ENCODE data around the gene ZNF197. TPM values are rescaled to one million over a fixed set of nuclear protein-coding genes. Genes with fewer than 3 reads are reported as not detected.

Gene ZNF197
- total and polyA plus RNA-seq, 10 of the 15 experiments (the other 5 are each of a cell fraction or from before 2014, with no cell fraction given) = 3.2 to 16.6 (median 9.7) TPM

DNA sequence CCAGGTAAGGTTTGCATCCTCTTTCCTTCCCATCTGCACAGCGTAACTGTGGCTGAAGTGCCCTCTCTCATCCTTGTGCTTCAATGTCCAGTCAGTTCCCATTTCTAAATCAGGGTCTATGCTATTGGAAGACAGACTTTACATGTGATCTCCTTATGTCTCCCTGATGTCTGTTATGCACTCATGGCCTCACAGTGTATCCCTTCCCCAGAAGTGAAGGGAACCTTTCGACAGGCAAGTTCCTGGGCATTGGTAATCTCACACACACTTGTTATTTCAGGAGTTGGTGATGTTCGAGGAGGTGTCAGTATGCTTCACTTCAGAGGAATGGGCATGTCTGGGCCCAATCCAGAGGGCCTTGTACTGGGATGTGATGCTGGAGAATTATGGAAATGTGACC, 7.4 kb downstream of the ZNF197 start:
- CTCF ChIA-PET = no interaction called here
- ATAC-seq = no peak

DNA sequence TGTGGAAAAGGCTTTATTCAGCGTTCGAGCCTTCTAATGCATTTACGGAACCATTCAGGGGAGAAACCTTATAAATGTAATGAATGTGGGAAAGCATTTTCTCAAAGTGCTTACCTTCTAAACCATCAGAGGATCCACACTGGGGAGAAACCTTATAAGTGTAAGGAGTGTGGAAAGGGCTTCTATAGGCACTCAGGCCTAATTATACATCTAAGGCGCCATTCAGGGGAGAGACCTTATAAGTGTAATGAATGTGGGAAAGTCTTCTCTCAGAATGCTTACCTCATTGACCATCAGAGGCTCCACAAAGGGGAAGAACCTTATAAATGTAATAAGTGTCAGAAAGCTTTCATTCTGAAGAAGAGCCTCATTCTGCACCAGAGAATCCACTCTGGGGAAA, 17.5 kb downstream of the ZNF197 start:
- Histone ChIP-seq H2AFZ (ENCODE audit: control insufficient read depth, low read depth, low read length) (no peak overlapping the region), H4K20me1 (ENCODE audit: control insufficient read depth, insufficient read depth) (no peaks in the 10 kb centered on the region), H3K4me1 (ENCODE audit: control insufficient read depth, insufficient read depth, low read length) (no peaks in the 10 kb centered on the region), H3K79me2 (ENCODE audit: control insufficient read depth, insufficient read depth, low read length) (no peaks in the 10 kb centered on the region), H3K4me2 (ENCODE audit: control insufficient read depth, insufficient read depth) (no peak overlapping the region), H3K4me3 (no peak overlapping the region), H3K9me3 (replicated peaks; ENCODE audit: control insufficient read depth, insufficient read depth, low read length) (peaks cover 41% of the 10 kb centered on the region), H3K27ac (ENCODE audit: control insufficient read depth, insufficient read depth) (no peak overlapping the region), H3K36me3 (ENCODE audit: control insufficient read depth in 2 of 2, insufficient read depth in 2 of 2, low read length in 1 of 2) (peaks cover 7 to 18% of the 10 kb centered on the region in 2 experiments), H3K27me3 (replicated peaks in 1 of 2; ENCODE audit: control insufficient read depth in 2 of 2, insufficient read depth in 2 of 2, low read length in 1 of 2) (no peaks in the 10 kb centered on the region), H3K9ac (ENCODE audit: control insufficient read depth, insufficient read depth, low read length) (no peak overlapping the region)
- POLR2A ChIA-PET = no interaction called here
- no peak for DNase-seq (ENCODE audit: low read depth, low spot score)
- FAIRE-seq = no peak
- SMC1A ChIA-PET (ENCODE audit: uncharacterized antibody, unreplicated experiment) = no interaction called here
- CTCF ChIA-PET = no interaction called here
- intact Hi-C loops (cut with micrococcal nuclease; ENCODE audit: unreplicated experiment) (loop anchor here (10.0 kb wide), 1 partner anchor 122 kb away; the partner anchor contains the start of genes KIAA1143 and KIF15), in situ Hi-C loops (cut with MboI) (no loop called here)
- RAD21 ChIA-PET (ENCODE audit: unreplicated experiment) = no interaction called here
- TF ChIP-seq, protein P1, sequence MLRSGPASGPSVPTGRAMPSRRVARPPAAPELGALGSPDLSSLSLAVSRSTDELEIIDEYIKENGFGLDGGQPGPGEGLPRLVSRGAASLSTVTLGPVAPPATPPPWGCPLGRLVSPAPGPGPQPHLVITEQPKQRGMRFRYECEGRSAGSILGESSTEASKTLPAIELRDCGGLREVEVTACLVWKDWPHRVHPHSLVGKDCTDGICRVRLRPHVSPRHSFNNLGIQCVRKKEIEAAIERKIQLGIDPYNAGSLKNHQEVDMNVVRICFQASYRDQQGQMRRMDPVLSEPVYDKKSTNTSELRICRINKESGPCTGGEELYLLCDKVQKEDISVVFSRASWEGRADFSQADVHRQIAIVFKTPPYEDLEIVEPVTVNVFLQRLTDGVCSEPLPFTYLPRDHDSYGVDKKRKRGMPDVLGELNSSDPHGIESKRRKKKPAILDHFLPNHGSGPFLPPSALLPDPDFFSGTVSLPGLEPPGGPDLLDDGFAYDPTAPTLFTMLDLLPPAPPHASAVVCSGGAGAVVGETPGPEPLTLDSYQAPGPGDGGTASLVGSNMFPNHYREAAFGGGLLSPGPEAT (IDR thresholded peaks at IDR 0.05; ENCODE audit: low read depth) = no peak
- 0 out of 2 replicates have a peak, but pooled peaks have one; percentile 31 for TF ChIP-seq CBX5 (IDR thresholded peaks at IDR 0.05; ENCODE audit: low read depth)
- no peak for ATAC-seq
- WGBS (ENCODE audit: insufficient coverage, insufficient replicate concordance, low lambda C conversion rate, missing lambda C conversion rate) = 95% methylated on average over 4 of the region's 4 CpGs
- BruUV-seq (replicated peaks) = no TSS peak

More for the DNA sequence above, 7.4 kb downstream of the ZNF197 start:
- no peaks in the 10 kb centered on the region for H3K4me1 ChIP-seq (ENCODE audit: control insufficient read depth, insufficient read depth, low read length)
- DNase-seq (ENCODE audit: low read depth, low spot score) (no peak), FAIRE-seq (no peak)
- H2AFZ ChIP-seq (ENCODE audit: control insufficient read depth, low read depth, low read length) = no peak overlapping the region
- BruUV-seq (replicated peaks) = no TSS peak
- H3K9ac ChIP-seq (ENCODE audit: control insufficient read depth, insufficient read depth, low read length) = no peak overlapping the region
- no peaks in the 10 kb centered on the region for H4K20me1 ChIP-seq (ENCODE audit: control insufficient read depth, insufficient read depth)
- H3K27ac ChIP-seq (ENCODE audit: control insufficient read depth, insufficient read depth) = no peak overlapping the region
- H3K36me3 ChIP-seq (ENCODE audit: control insufficient read depth in 2 of 2, insufficient read depth in 2 of 2, low read length in 1 of 2) = peaks cover 1 to 16% of the 10 kb centered on the region in 2 experiments; a peak in 2 of 4 replicates
- no peaks in the 10 kb centered on the region; the same call in 1 of the 2 replicates for H3K79me2 ChIP-seq (ENCODE audit: control insufficient read depth, insufficient read depth, low read length)
- RAD21 ChIA-PET (ENCODE audit: unreplicated experiment) = no interaction called here
- intact Hi-C loops (cut with micrococcal nuclease; ENCODE audit: unreplicated experiment) (no loop called here), in situ Hi-C loops (cut with MboI) (no loop called here)
- 97% methylated on average over 3 of the region's 3 CpGs for WGBS (ENCODE audit: insufficient coverage, insufficient replicate concordance, low lambda C conversion rate, missing lambda C conversion rate)
- TF ChIP-seq PAX5 (IDR thresholded peaks at IDR 0.05; ENCODE audit: borderline replicate concordance, low read depth, low read length) (no peak), NFYA (IDR thresholded peaks at IDR 0.05; ENCODE audit: borderline replicate concordance, low read depth, low read length) (no peak), NRF1 (conservative IDR thresholded peaks at IDR 0.05; ENCODE audit: low read depth, low read length) (no peak), HDAC2 (IDR thresholded peaks at IDR 0.05) (no peak), ETV6 (conservative IDR thresholded peaks at IDR 0.05 in 1 of 2, IDR thresholded peaks at IDR 0.05 in 1 of 2; ENCODE audit: borderline replicate concordance in 1 of 2, low read depth in 1 of 2) (no peak)
- TF ChIP-seq, protein P2, sequence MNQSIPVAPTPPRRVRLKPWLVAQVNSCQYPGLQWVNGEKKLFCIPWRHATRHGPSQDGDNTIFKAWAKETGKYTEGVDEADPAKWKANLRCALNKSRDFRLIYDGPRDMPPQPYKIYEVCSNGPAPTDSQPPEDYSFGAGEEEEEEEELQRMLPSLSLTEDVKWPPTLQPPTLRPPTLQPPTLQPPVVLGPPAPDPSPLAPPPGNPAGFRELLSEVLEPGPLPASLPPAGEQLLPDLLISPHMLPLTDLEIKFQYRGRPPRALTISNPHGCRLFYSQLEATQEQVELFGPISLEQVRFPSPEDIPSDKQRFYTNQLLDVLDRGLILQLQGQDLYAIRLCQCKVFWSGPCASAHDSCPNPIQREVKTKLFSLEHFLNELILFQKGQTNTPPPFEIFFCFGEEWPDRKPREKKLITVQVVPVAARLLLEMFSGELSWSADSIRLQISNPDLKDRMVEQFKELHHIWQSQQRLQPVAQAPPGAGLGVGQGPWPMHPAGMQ (IDR thresholded peaks at IDR 0.05; ENCODE audit: borderline replicate concordance) = no peak
- peaks cover 2% of the 10 kb centered on the region; the same call in 2 of the 3 replicates for H3K9me3 ChIP-seq (replicated peaks; ENCODE audit: control insufficient read depth, insufficient read depth, low read length)
- H3K4me3 ChIP-seq = no peak overlapping the region
- no peak overlapping the region for H3K4me2 ChIP-seq (ENCODE audit: control insufficient read depth, insufficient read depth)
- SMC1A ChIA-PET (ENCODE audit: uncharacterized antibody, unreplicated experiment) = interaction anchor here (1.5 kb wide), 1 partner anchor 8 kb away, joined by 3 read pairs; no protein-coding TSS in a partner anchor
- no peaks in the 10 kb centered on the region for H3K27me3 ChIP-seq (replicated peaks in 1 of 2; ENCODE audit: control insufficient read depth in 2 of 2, insufficient read depth in 2 of 2, low read length in 1 of 2)
- POLR2A ChIA-PET = interaction anchor here (0.9 kb wide), 1 partner anchor 15 kb away, joined by 3 read pairs; no protein-coding TSS in a partner anchor

Data from GM12878 (cell line).